Stimulated activated CD8-positive, alpha-beta memory T cell treated with anti-CD3 and anti-CD28 coated beads, Interleukin-15, amount 100 ng/mL, for 24 hours (primary cell): ENCODE results near the gene SRP72.

Source experiments
- DNase-seq: peaks from one replicate; pipeline ENCODE4 v3.0.0-alpha.2; 2020; ENCODE audit warnings: low read depth

The SRP72 gene

DNA sequence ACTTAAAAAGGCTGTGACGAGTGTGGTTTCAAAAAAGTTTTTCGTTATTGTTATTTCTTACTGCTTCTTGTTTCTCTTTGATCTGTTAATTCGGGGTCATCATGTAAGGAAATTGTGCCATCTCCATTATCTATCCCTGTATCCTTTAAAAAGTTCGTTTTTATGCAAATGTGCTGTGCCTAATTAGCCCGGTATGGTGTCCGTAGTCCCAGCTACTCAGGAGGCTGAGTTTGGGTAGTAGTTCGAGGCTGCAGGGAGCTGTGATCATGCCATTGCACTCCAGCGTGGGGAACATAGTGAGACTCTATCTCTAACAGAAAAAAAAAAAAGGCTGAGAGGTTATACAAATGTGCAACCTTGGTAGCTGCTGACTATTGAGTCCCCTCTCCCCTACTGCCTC, 83.2 kb downstream of the SRP72 start:
- DNase-seq = no peak

DNA sequence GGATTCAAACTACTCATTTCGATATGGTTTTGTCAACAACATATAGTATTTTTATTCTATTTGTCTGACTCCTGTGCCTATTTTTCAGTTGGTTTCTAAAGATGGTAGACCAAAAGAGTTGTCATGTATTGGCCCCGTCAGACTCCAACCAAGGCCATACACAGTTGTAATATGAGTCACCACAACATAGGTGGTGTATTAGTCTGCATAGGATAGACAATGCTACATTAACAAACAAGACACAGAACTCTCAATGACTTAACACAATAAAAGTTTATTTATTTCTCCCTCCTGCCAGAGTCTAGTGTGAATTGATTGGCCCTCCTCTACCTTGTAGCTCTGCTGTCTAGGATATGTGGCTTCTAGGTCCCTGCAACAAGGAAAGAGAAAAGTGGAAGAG, 84.1 kb downstream of the SRP72 start:
- DNase-seq = no peak

DNA sequence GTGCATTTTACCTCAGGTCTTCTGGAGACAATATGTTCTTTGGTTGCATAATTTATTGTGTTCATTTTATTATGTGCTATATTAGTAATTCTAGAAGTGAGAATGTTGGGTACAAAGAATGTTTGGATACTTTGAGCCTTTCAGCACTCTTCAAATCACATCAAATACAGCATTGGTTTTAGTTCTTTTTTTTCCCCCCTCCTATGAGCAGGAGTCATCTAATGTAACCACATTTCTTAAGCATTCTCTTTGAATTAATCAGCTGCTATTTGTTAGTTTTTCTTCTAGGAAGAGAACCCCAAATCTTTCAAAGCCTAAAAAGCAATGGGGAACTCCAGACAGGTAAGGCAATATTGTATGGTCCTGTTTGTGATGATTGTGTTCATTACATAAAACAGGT, 84.9 kb downstream of the SRP72 start:
- DNase-seq = no peak
